ENCODE data around the gene NFIB.

The NFIB gene

DNA sequence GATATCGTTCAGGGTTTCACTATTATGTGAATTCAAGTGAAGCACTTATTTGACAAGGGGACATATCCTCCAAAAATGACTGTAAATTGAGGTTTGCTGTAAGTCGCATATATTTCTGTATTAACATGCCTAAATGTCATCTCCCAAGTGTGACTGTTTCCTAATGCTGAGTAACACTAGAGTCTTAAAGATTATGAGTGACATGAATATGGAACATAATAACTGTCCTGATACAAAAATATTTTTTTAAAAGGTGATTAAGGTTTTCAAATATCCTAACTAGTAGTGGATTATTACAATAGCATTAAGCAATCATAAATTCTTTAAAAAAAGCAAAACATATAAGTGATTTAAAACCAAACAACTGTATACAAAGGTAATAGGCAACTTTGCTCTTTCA lies 3.6 kb downstream of the NFIB start:
- H3K4me3 ChIP-seq (ENCODE audit: low read depth, low read length), result no peak overlapping the region
- TF ChIP-seq, protein P1, sequence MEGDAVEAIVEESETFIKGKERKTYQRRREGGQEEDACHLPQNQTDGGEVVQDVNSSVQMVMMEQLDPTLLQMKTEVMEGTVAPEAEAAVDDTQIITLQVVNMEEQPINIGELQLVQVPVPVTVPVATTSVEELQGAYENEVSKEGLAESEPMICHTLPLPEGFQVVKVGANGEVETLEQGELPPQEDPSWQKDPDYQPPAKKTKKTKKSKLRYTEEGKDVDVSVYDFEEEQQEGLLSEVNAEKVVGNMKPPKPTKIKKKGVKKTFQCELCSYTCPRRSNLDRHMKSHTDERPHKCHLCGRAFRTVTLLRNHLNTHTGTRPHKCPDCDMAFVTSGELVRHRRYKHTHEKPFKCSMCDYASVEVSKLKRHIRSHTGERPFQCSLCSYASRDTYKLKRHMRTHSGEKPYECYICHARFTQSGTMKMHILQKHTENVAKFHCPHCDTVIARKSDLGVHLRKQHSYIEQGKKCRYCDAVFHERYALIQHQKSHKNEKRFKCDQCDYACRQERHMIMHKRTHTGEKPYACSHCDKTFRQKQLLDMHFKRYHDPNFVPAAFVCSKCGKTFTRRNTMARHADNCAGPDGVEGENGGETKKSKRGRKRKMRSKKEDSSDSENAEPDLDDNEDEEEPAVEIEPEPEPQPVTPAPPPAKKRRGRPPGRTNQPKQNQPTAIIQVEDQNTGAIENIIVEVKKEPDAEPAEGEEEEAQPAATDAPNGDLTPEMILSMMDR (IDR thresholded peaks at IDR 0.05; ENCODE audit: insufficient read depth, low read depth, low read length, missing control alignments), result no peak
- DNase-seq (ENCODE audit: low read depth), result no peak

DNA sequence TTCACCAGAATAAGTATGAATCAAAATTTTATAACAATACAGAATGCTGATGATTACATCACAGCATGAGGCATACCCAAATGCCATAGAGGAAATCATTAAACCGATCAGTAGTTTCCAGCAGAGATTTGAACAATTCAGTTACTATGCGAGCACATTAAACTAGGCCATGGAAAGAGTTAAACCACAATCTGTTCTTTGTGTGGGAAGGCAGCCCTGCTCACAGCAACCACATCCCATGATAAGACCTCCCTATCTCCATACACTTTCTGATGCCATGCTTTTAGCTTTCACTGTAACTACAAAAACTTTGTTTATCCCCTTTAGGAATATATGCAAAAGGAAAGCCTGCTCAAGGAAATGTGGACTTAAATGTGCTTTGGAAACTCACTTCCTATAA lies 4.5 kb downstream of the NFIB start:
- no peak for DNase-seq (ENCODE audit: low read depth)
- H3K4me3 ChIP-seq (ENCODE audit: low read depth, low read length), result no peak overlapping the region
- TF ChIP-seq, protein P1 (IDR thresholded peaks at IDR 0.05; ENCODE audit: insufficient read depth, low read depth, low read length, missing control alignments), result no peak

DNA sequence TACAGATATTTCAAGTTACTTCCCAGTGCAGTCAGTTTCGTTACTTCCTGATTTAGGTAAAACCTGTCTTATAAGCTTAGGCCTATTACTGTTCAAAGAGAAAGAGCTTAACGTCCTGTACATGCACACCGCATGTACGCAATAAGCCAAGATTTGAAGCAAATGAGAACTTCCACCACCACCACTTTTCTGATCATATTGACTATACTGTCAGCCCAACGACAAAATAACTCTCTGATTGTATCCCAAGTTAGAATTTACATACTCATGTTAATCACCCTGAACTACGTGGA lies 5.1 kb downstream of the NFIB start:
- TF ChIP-seq, protein P1 (IDR thresholded peaks at IDR 0.05; ENCODE audit: insufficient read depth, low read depth, low read length, missing control alignments), result no peak
- no peak for DNase-seq (ENCODE audit: low read depth)
- H3K4me3 ChIP-seq (ENCODE audit: low read depth, low read length), result no peak overlapping the region

DNA sequence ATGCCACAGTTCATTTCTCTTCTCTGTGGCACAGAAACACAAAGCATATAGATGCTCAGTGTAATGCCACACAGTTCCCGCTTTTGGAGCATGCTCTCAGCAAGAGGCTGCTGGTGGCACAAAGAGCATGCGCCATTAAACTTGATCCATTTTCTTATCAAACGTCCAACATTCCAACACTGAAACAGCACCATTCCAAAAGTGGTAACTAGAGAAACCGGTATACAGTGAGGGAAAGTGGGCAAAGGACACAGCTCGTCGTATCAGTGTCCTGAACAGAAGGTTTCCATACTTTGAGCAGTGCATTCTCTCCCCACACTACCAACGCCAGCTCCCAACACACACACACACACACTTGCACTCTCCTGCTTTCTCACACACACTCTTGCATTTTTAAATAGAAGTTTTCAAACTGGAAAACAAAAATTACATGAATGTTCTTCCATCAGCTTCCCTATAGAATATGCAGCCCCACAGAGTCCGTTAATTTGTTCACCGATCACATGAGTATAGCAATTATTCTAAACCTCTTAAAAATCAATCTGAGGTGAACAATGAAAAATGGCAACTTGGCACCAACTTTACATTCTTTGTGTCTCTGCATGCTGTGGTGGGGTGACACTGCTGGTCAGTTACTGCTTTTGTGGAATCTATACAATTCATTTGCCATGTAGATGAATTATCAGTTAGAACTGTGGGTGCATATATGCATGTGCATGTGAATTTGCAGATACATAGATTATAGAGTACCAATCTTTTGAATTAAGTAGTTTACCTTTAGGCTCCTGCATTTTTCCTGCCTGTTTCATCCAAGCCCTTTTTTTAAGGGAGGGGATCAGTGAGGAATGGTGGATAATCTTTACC lies 5.7 kb downstream of the NFIB start:
- TF ChIP-seq, protein P1 (IDR thresholded peaks at IDR 0.05; ENCODE audit: insufficient read depth, low read depth, low read length, missing control alignments), result no peak
- DNase-seq (ENCODE audit: low read depth), result no peak
- no peak overlapping the region for H3K4me3 ChIP-seq (ENCODE audit: low read depth, low read length)

DNA sequence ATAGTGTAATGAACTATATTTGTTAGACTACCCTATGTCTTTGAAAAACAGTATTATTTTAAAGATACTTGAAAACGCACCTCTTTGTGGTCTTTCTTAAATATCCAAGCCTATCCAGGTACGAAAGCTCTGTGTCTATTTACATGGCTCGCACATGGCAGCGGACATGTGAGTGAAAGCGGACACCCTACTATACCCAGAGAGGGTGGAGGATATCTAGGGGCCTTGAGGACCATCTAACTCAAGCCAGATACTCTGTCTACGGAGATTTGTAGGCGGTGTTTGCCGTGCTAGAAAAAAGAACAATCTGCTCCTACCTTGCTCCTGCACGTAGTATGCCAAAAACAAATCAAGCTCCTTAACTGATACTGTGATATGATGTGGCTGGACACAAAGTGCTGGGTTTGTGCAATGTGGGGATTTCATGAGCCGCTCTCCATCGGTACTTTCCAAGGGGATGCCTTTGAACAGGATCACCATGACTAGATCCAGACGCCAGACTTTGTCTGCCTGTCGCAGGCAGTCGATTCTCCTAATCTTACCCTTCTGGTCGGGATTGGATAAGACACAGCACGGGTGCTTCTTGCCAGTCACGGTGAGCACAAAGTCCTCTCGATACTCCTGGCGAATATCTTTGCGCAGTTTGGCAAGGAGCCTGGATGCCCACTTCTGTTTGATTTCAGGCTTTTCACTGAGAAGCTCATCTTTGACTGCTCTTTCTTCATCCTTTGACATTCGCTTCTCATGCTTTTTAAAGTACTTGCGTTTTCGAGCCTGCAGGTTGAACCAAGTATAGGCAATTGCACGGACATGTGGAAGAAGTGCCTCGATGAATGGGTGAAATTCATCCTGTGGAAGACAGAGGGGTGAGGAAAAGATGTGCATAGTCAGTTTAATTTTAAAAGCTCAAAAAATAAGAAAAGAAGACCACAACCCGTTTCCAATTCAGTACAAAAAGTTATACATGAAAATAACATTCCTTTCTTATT lies 7.0 kb downstream of the NFIB start:
- DNase-seq (ENCODE audit: low read depth), result no peak
- TF ChIP-seq, protein P1 (IDR thresholded peaks at IDR 0.05; ENCODE audit: insufficient read depth, low read depth, low read length, missing control alignments), result no peak

GRCh38 chr9:14306188-14306587 lies 7.8 kb downstream of the NFIB start:
- no peak for DNase-seq (ENCODE audit: low read depth)
- TF ChIP-seq, protein P1 (IDR thresholded peaks at IDR 0.05; ENCODE audit: insufficient read depth, low read depth, low read length, missing control alignments), result no peak

More for the DNA sequence above, 7.0 kb downstream of the NFIB start:
- H3K4me3 ChIP-seq (ENCODE audit: low read depth, low read length), result no peak overlapping the region

More at GRCh38 chr9:14306188-14306587, 7.8 kb downstream of the NFIB start:
- no peak overlapping the region for H3K4me3 ChIP-seq (ENCODE audit: low read depth, low read length)
